ENCODE data around the gene ZPLD1. TPM values are rescaled to one million over a fixed set of nuclear protein-coding genes. Genes with fewer than 3 reads are reported as not detected.

Gene ZPLD1
- total RNA-seq, 1 donor from 2014 or later: 3.6 TPM

DNA sequence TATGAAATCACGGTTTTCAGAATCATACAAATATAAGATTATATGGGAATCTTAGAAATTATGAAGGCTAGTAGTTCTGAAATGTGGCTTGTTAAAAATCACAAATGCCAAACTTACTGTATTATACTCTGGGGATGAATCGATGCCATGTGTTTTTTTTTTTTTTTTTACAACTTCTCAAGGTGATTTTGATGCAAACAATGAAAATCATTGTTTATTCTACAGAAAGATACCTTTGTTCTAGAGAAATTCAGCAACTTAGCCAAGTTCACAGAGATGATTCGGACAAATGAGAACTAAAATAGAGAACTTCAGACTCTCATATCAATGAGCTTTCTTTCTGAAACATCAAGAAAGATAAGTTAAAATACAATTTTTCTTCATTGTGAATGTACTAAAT lies 92.0 kb downstream of the ZPLD1 start:
- DNase-seq (ENCODE audit: low spot score): no peak

DNA sequence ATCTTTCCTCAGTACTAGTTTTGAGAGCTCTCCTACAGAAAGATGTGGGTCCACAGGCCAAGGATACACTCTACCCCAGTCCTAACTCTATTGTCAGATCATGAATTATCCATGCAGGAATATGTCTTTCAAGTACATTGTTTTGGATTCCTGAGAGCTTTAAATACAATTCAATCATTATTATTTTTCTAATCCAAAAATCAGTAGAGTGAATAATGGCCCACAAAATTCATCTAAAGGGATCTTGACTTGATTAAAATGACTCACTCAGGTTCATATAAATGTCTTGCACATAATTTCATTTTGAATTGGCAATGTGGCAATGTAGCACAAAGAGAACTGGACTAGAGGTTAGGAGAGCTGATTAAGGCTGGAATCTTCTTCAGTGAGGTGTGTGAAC lies 93.9 kb downstream of the ZPLD1 start:
- DNase-seq (ENCODE audit: low spot score): no peak
